ENCODE results near the gene LPGAT1.
"Not testable (repeated sequence)": the region's sequence is repeated elsewhere in the genome, so short reads cannot be mapped to it uniquely, and the experiment has no call there.

The LPGAT1 gene, protein sequence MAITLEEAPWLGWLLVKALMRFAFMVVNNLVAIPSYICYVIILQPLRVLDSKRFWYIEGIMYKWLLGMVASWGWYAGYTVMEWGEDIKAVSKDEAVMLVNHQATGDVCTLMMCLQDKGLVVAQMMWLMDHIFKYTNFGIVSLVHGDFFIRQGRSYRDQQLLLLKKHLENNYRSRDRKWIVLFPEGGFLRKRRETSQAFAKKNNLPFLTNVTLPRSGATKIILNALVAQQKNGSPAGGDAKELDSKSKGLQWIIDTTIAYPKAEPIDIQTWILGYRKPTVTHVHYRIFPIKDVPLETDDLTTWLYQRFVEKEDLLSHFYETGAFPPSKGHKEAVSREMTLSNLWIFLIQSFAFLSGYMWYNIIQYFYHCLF

DNA sequence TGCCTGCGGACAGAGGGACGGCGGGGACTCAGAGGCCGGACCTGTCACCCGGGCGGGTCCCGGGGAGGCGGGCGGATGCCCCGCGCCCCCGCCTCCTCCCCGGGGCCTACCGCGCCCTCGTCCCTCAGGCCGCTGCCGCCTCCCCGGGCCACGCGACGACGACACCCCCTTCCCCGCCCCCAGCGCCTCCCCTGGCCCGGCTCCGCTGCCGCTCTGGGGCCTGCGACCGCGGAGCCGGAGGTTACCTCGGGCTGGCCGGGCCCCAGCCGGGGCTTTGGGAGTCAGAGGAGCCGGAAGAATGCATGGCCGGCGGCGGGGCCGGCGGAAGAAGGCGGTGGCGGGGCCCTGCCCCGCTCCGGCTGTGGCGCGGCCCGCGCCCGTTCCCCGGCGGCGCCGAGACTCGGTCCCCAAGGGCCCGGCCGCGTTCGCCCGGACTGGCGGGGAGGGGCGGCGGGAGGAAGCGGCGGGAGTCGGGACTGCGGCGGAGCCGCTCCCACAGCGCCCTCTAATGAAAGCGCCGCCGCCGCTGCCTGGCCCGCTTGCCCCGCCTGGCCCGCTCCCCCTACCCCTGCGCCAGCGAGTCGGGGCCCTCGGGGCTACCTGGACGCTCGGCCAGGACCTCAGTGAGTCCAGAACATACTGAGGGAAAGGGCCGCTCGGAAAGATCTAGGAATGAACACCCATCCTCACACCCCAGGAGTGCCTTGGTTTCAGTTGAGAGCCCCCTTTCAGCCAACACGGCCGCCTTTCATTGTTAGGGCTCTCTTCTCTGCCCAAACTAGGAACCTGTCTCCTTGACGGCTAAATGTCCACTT, at the start of gene LPGAT1:
TSS of gene LPGAT1 (minus strand) at position 436 of the 815 bp plus-strand sequence. CDS start 1,467 bp downstream, outside the sequence.
- peak; percentile 37 to 40 for DNase-seq (ENCODE audit: extremely low read depth in 1 of 2, low read depth in 1 of 2)

DNA sequence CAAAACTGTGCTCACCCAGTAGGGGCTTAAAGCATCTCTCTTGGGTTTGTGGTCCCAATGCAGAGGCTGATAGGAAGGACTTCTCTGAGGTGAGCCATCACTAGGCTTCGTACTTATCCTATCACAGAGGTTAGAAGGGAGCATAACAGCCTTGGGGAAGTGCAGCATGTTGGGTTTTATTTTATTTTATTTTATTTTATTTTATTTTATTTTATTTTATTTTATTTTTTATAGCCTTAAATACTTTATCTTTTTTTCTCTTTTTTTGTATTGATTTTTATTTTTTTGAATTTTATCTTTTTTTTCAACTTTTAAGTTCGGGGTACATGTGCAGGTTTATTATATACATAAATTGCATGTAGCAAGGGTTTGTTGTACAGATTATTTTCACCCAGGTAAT, 48.9 kb upstream of the LPGAT1 start:
- no peak for DNase-seq (ENCODE audit: extremely low read depth in 1 of 2, low read depth in 1 of 2)

DNA sequence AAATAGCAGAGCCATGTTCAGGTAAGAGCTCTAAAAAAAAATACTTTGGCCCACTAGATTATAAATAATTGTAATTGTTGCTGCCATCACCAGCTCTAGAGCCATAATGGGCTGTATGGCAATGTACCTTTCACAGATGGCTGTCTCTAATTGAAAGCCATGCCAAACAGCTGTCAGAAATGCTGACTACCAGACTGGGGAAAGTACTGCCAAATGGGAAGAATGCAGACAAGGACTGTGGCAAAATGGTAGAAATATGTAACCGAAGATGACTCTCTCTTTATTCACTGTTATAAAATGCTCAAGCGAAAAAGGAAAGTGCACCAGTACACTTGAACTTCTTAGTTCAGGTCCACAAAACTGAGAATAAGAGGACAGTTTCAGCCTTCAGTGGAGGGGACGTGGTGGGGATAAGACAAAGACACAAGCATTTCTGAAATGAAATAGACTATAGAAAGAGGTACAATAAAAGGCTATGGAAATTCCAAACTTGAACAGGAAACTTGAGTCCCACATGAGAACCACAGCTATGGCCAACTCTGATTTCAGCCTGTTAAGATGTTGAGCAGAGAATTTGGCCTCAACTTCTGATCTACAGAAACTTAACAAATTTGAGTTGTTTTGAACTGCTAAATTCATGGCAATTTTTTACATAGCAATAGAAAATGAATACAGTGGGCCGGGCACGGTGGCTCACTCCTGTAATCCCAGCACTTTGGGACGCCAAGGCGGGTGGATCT, 46.5 kb upstream of the LPGAT1 start:
- no peak for DNase-seq (ENCODE audit: extremely low read depth in 1 of 2, low read depth in 1 of 2)

DNA sequence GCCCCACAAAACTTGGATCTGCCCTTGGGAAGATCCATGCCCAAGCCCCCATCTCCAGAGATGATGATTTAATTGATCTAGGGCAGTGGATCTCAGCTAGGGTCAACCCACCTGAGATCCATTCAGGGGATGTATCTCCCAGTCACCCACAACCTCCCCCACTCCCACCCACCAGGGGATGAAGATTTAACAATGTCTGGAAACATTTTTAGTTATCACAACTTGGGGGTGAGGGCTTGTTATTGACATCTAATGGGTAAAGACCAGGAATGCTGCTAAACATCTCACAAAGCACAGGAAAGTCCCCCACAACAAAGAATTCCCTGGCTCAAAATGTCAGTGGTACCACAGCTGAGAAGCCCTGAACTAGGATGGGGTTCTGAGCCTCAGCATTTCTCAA, 45.0 kb upstream of the LPGAT1 start:
- no peak for DNase-seq (ENCODE audit: extremely low read depth in 1 of 2, low read depth in 1 of 2)

DNA sequence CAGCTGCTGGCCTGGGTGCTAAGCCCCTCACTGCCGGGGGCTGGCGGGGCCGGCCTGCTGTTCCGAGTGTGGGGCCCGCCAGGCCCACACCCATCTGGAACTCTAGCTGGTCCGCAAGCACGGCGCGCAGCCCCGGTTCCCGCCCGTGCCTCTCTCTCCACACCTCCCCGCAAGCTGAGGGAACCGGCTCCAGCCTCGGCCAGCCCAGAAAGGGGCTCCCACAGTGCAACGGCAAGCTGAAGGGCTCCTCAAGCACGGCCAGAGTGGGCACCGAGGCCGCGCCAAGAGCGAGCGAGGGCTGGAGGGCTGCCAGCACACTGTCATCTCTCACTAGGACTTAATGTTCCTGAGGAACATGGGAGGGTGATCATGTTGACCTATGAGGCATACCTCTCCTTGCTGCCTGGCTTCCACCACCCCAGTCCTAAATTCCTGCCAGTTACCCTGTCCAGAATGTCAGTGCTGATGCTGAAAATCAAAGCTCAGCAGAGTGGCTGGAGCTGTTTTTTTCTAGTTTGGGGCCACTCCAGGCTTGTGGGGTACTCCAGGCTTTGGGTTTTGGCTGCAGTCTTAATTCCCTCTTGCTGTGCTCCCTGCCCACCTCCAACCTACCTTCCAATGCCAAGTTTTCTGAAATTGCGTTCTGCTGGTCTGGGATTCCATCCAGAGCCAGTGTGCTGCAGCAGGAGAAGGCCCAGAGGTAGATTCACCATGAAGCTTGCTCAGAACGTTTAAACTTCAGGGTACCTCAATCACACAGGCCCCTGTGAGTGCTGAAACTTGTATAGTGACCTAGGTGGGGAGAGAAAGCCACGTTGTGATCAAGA, 44.2 kb upstream of the LPGAT1 start:
- no peak for DNase-seq (ENCODE audit: extremely low read depth in 1 of 2, low read depth in 1 of 2)

DNA sequence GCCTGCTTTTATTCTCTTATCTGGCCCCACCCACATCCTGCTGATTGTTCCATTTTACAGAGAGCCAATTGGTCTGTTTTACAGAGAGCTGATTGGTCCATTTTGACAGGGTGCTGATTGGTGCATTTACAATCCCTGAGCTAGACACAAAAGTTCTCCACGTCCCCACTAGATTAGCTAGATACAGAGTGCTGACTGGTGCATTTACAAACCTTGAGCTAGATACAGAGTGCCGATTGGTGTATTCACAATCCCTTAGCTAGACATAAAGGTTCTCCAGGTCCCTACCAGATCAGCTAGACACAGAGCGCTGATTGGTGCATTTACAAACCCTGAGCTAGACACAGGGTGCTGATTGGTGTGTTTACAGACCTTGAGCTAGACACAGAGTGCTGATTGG, 43.2 kb upstream of the LPGAT1 start:
- not testable (repeated sequence) for DNase-seq (ENCODE audit: extremely low read depth in 1 of 2, low read depth in 1 of 2)

DNA sequence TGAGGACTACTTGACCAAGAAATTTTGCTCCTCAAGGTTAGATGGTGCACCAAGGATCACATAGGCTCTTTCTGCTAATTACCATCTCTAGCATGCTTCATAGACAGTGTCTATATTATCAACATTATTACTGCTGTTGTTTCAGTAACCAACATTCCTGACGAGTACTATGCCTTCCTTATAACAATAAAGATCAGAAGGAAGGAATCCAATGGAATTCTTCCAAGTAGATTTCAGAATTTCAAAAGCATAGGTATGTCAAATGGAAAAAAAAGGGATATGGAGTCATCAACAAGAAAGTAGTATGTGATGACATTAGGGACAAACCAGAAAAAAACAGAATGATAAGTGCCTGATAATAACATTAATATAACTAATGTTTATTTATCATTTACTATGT, 39.6 kb upstream of the LPGAT1 start:
- DNase-seq (ENCODE audit: extremely low read depth in 1 of 2, low read depth in 1 of 2): no peak

DNA sequence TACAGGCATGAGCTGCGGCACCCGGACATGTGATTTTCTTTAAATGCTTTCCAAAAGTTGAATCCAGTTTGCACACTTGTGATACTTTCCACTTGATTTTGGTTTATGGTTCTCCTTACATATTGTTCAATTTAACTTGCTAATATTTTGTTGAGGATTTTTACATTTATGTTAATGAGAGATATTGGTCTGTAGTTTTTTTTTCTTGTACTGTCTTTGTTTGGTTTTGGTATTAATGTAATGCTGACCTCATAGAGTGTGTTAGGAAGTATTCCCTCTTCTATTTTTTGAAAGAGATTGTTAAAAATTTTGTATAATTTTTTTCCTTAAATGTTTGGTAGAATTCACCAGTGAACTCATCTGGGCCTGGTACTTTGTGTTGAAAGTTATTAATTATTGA, 34.6 kb upstream of the LPGAT1 start:
- DNase-seq (ENCODE audit: extremely low read depth in 1 of 2, low read depth in 1 of 2): no peak

DNA sequence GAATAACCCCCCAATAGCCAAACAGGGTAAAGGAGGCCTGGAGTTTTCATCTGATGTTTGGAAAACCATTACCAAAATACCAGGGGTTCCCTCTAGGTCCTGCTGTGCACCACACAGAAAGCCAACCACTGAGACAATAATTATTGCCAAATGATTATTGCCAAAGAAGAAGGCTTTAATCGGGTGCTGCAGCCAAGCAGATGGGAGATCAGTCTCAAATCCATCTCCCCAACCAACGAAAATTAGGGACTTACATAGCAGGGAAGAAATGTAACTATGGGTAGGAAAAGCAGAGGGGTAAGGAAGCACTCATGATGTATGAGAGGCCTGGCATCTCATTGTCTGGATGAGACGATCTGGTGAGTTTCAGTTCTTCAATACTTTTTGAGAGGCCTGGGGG, 28.8 kb upstream of the LPGAT1 start:
- no peak for DNase-seq (ENCODE audit: extremely low read depth in 1 of 2, low read depth in 1 of 2)

DNA sequence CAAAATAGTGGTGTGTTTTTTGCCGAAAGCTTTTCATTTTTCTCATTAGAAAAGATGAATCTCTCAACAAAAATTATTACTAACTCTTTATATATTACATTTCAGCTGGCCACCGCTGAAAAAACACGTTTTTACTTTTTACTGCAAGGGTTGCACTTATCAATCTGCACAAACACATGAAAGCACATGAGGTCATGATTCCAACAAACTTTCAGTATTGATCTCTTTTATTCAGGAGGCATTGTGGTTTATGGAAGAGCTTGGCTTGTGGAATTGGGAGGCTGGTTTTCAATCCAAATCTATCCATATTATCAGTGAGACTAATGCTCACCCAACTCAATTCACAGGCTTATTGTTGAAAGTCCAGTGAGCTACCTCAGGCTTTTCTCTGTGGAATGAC, 20.6 kb upstream of the LPGAT1 start:
- no peak for DNase-seq (ENCODE audit: extremely low read depth in 1 of 2, low read depth in 1 of 2)

DNA sequence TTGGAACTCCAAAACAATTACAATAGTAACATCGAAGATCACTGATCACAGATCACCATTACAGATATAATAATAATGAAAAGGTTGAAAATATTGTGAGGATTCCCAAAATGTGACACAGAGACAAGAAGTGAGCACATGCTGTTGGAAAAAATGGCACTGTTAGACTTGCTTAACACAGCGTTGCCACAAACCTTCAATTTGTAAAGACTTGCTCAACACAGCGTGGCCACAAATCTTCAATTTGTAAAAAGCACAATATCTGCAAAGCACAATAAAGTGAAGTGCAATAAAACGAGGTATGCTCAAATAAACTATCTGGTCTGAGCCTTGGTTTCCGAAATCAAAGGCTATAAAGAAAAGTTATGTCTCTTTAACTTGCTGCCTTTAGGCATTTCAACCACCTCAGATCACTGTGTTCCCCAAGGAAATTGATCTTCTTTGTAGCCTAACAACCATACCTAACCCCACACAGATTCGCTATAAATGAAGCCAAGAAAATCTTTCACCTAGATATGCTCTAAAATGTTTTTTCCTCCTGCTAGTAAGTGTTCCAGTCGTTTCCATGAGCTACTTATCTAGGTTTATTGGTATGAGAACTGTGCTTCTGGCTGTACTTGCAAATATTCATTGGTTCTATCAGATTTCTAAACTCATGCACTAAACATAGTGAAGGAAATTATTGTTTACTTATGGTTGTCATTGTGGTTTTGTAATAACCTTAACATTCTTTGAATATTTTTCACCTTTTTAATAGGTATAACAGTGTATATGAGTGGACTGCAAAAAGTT, 13.1 kb upstream of the LPGAT1 start:
- no peak for DNase-seq (ENCODE audit: extremely low read depth in 1 of 2, low read depth in 1 of 2)

DNA sequence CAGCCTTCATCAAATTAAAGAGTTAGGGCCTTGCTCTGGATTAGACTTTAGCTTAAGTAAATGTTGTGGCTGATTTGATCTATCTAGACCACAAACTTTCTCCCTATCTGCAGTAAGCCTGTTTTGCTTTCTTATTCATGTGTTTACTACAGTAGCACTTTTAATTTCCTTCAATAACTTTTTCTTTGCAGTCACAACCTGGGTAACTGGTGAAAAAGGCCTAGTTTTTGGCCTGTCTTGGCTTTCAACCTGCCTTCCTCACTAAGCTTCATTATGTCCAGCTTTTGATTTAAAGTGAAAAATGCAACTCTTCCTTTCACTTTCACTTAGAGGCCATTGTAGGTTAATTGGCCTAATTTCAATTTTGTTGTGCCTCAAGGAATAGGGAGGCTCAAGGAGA, 12.5 kb upstream of the LPGAT1 start:
- DNase-seq (ENCODE audit: extremely low read depth in 1 of 2, low read depth in 1 of 2): no peak

DNA sequence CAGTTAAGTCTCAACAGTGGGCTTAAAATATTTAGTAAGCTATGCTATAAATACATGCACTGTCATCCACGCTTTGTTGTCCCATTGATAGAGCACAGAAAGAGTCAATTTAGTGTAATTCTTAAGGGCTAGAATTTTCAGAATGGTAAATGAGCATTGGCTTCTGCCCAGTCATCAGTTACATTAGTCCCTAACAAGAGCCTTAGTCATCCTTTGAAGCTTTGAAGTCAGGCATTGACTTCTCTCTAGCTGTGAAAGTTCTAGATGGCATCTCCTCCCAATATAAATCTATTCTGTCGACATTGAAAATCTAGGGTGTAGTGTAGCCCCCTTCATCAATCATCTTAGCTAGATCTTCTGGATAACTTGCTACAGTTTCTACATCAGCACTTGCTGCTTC, 12.0 kb upstream of the LPGAT1 start:
- no peak for DNase-seq (ENCODE audit: extremely low read depth in 1 of 2, low read depth in 1 of 2)

DNA sequence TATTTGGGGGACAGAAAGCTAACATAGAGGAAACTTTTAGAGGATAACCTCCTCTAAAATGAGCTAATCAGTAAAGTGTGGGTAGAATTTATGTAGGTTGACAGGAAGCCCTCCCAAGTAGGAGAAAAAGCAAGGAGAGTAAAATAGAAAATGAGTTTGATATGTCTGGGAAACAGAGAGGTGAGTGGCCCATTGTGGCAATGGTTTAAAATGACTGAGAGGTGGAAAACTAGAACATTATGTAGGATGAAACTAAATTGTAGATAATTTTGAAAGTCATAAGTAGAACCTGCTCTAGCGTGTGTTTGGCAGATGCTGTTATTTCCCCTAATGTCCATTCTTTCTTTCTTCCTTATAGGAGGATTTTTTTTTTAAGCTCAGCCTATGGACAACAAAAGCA, 8.5 kb upstream of the LPGAT1 start:
- DNase-seq (ENCODE audit: extremely low read depth in 1 of 2, low read depth in 1 of 2): no peak

DNA sequence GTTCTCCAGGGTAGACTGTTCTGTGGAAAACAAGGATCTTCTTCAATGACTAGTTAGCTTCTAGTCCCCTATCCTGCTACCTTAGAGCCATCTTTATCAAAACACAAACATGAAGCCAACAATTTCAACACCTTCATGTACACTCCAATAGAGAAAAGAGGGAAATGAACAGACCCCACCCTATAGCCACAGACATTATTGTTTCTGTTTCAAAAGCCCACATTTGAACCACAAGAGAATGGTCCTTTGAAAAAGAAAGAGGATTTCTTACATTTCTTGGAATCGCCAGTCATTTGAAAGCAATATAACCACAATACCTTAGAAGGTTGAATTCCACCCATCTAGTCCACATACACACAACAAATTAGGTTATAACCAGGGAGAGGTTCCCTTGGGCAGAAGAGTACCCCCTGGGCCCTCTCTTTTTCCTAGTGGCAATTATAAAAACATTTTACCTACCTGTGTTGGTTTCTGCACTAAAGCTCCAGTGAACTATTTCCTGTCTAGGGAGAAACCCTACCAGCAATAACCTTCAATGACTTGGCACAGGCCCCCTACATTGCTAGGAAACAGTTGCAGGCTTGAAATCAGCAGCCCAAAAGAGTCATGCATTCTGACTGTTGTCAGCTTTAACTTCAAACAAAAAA, 2.7 kb upstream of the LPGAT1 start:
- no peak for DNase-seq (ENCODE audit: extremely low read depth in 1 of 2, low read depth in 1 of 2)

DNA sequence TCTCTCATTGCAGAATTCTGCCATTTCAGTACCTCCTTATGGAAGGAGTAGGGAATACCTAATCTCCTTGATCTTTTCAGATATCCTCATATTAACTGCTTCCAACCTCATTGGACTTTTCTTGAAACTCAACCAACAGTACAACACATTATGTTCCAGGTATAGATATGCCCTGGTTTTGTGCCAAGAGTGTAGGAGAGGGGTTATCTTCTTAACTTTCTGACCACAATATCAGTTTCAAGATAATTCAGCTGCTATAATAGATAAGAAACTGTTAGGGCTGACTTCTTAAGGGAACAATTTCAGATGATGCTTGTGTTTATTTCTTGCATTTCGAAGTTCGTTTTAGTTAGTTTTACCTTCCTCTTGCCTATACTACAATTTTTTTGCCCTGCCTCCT, 2.1 kb upstream of the LPGAT1 start:
- DNase-seq (ENCODE audit: extremely low read depth in 1 of 2, low read depth in 1 of 2): no peak

DNA sequence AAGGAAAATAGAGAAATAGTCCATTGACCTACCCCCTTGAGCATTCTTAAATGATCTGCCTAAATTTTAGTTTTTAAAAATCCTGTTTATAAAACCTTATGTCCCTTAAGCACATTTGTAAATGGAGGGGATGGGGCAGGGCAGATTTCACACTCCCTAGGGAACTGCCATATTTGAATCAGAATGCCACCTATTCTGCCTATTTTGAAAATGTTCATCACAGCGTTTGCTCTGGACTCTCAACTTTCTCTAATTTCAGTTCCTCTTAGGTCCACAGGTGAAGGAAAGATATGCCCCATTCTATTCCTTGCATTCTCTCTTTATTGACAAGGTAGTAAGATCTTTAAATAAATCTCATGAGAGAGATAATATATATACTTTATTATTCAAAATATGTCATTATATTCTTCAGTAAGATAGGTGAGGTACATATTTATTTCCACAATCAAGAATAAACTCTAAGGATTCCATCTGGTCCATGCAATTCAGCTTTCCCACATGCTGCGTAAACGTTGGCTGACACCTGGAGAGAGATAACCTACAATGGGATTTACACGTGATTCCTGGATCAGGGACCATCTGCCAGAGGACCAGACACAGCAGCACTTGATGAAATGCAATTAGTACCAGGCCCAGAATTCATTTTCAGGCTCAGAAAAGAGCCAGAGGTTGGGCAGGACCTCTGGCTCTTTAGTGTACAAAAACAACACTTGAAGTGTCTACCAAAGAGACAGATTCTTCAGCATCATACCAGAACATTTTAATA, 1.2 kb upstream of the LPGAT1 start:
- DNase-seq (ENCODE audit: extremely low read depth in 1 of 2, low read depth in 1 of 2): no peak

DNA sequence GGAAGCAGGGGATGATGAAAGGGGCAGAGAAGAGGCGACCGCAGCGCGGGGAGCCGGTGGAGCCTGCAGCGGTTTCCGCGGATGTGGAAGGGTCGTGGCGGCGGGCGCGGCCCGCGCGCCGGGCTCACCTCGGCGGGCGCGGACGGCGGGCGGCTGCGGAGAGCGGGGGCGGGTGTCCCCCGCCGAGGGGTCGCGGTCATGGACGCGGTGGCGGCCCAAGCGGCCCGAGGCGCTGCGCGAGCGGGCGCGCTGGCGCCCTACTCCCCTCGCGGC, 572 bp downstream of the LPGAT1 start:
- no peak for DNase-seq (ENCODE audit: extremely low read depth in 1 of 2, low read depth in 1 of 2)
